Measurements from ENCODE around the gene MTOR. TPM values are rescaled to one million over a fixed set of nuclear protein-coding genes. Genes with fewer than 3 reads are reported as not detected.
"Not testable (repeated sequence)": the region's sequence is repeated elsewhere in the genome, so short reads cannot be mapped to it uniquely, and the experiment has no call there.

Gene MTOR
- total RNA-seq, 1 donor from 2014 or later, result 43.6 TPM

DNA sequence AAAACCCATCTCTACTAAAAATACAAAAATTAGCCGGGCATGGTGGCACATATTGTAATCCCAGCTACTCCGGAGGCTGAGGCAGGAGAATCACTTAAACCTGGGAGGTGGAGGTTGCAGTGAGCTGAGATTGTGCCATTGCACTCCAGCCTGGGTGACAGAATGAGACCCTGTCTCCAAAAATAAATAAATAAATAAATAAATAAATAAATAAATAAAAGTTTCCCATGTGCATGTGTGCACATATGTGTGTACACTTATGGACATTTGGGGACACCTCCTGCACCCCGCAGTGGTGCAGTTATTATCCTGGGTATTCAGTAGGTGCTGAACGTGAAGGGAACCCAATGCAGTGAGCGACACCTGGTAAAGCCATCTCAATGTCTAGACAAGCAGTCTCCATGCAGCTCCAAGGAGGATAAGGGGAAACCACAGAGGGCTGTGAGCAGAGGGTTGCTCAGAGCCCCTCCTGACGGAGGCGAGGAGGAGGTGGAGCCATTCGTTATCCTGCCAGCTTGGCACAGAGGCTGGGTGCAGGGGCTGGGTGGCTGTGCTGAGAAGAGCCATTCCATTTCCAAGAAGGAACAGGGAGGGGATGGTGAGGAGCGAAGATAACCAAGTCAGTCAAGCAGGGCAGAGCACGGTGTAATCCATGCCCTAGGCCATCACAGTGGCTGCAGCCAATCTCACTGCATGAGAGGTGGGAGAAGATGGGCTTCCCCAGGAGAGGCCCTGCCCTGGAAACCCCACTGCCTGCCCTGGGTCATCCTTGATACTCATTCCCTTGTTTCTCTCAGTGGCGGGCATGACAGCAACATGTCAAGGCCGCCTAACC is 36.3 kb upstream of the MTOR start:
- Histone ChIP-seq H3K4me2 (ENCODE audit: low read length) (no peak overlapping the region), H4K20me1 (ENCODE audit: insufficient read depth, low read length) (no peaks in the 10 kb centered on the region), H3K27ac (ENCODE audit: low read depth, low read length) (no peak overlapping the region), H3K9me3 (ENCODE audit: insufficient read depth, low read depth, low read length) (no peaks in the 10 kb centered on the region), H3K4me1 (ENCODE audit: insufficient read depth, low read length) (no peaks in the 10 kb centered on the region), H3K9ac (ENCODE audit: low read length) (no peak overlapping the region), H3K4me3 (ENCODE audit: insufficient read depth, low read depth, low read length) (no peak overlapping the region), H3K36me3 (ENCODE audit: insufficient read depth, low read length) (no peaks in the 10 kb centered on the region), H2AFZ (ENCODE audit: low read depth, low read length) (no peak overlapping the region), H3K27me3 (ENCODE audit: insufficient read depth, low read length) (peaks cover 2% of the 10 kb centered on the region), H3K79me2 (ENCODE audit: insufficient read depth, low read length) (no peaks in the 10 kb centered on the region)
- FAIRE-seq (no peak), DNase-seq (ENCODE audit: low read depth) (no peak)
- Mint-ChIP-seq H3K27me3 (ENCODE audit: low read depth, unreplicated experiment) (peaks cover 6% of the 10 kb centered on the region), H3K4me3 (ENCODE audit: unreplicated experiment) (no peak overlapping the region), H3K27ac (ENCODE audit: unreplicated experiment) (no peak overlapping the region), H3K9me3 (ENCODE audit: unreplicated experiment) (no peaks in the 10 kb centered on the region), H3K4me1 (ENCODE audit: low read depth, unreplicated experiment) (no peaks in the 10 kb centered on the region), H3K36me3 (ENCODE audit: low read depth, unreplicated experiment) (peaks cover 7% of the 10 kb centered on the region)
- TF ChIP-seq CTCF (IDR thresholded peaks at IDR 0.05; ENCODE audit: insufficient read depth, low read depth, low read length) (no peak), EZH2 (IDR thresholded peaks at IDR 0.05; ENCODE audit: insufficient read depth, low read length) (no peak)

- not testable (repeated sequence) for H3K4me1 Mint-ChIP-seq (ENCODE audit: low read depth, unreplicated experiment); H3K4me3 Mint-ChIP-seq (ENCODE audit: unreplicated experiment); H3K9me3 ChIP-seq (ENCODE audit: insufficient read depth, low read depth, low read length); H3K27me3 Mint-ChIP-seq (ENCODE audit: low read depth, unreplicated experiment); H3K79me2 ChIP-seq (ENCODE audit: insufficient read depth, low read length); H3K4me1 ChIP-seq (ENCODE audit: insufficient read depth, low read length); DNase-seq (ENCODE audit: low read depth); FAIRE-seq; H3K27me3 ChIP-seq (ENCODE audit: insufficient read depth, low read length); H3K27ac Mint-ChIP-seq (ENCODE audit: unreplicated experiment); H3K4me3 ChIP-seq (ENCODE audit: insufficient read depth, low read depth, low read length); H3K9ac ChIP-seq (ENCODE audit: low read length); H4K20me1 ChIP-seq (ENCODE audit: insufficient read depth, low read length); H3K36me3 Mint-ChIP-seq (ENCODE audit: low read depth, unreplicated experiment); H3K9me3 Mint-ChIP-seq (ENCODE audit: unreplicated experiment); H2AFZ ChIP-seq (ENCODE audit: low read depth, low read length); H3K27ac ChIP-seq (ENCODE audit: low read depth, low read length); H3K4me2 ChIP-seq (ENCODE audit: low read length); H3K36me3 ChIP-seq (ENCODE audit: insufficient read depth, low read length)
These were observed 35.4 kb upstream of the MTOR start for GRCh38 chr1:11297774-11298173.

GRCh38 chr1:11295905-11296304 is 33.6 kb upstream of the MTOR start:
- Histone ChIP-seq H3K4me2 (ENCODE audit: low read length) (no peak overlapping the region), H3K4me1 (ENCODE audit: insufficient read depth, low read length) (no peaks in the 10 kb centered on the region), H3K9me3 (ENCODE audit: insufficient read depth, low read depth, low read length) (no peaks in the 10 kb centered on the region), H3K9ac (ENCODE audit: low read length) (no peak overlapping the region), H4K20me1 (ENCODE audit: insufficient read depth, low read length) (peaks cover 5% of the 10 kb centered on the region), H3K27ac (ENCODE audit: low read depth, low read length) (no peak overlapping the region), H3K79me2 (ENCODE audit: insufficient read depth, low read length) (no peaks in the 10 kb centered on the region), H3K27me3 (ENCODE audit: insufficient read depth, low read length) (no peaks in the 10 kb centered on the region), H2AFZ (ENCODE audit: low read depth, low read length) (no peak overlapping the region), H3K36me3 (ENCODE audit: insufficient read depth, low read length) (no peaks in the 10 kb centered on the region), H3K4me3 (ENCODE audit: insufficient read depth, low read depth, low read length) (no peak overlapping the region)
- DNase-seq (ENCODE audit: low read depth) (no peak), FAIRE-seq (no peak)
- Mint-ChIP-seq H3K27me3 (ENCODE audit: low read depth, unreplicated experiment) (no peaks in the 10 kb centered on the region), H3K36me3 (ENCODE audit: low read depth, unreplicated experiment) (peaks cover 10% of the 10 kb centered on the region), H3K4me1 (ENCODE audit: low read depth, unreplicated experiment) (no peaks in the 10 kb centered on the region), H3K9me3 (ENCODE audit: unreplicated experiment) (no peaks in the 10 kb centered on the region), H3K27ac (ENCODE audit: unreplicated experiment) (no peak overlapping the region), H3K4me3 (ENCODE audit: unreplicated experiment) (no peak overlapping the region)
- TF ChIP-seq EZH2 (IDR thresholded peaks at IDR 0.05; ENCODE audit: insufficient read depth, low read length), result no peak
- no peak for TF ChIP-seq CTCF (IDR thresholded peaks at IDR 0.05; ENCODE audit: insufficient read depth, low read depth, low read length)
